ENCODE data around the gene CYFIP2.

GRCh38 chr5:157389103-157389502 lies 123.2 kb downstream of the CYFIP2 start:
- no peak for TF ChIP-seq TCF4 (CRISPR knock-in tag; IDR thresholded peaks at IDR 0.05; ENCODE audit: borderline replicate concordance)
- TF ChIP-seq ZNF565 (CRISPR knock-in tag; conservative IDR thresholded peaks at IDR 0.05; ENCODE audit: low read depth) = no peak
- TF ChIP-seq ZNF8 (CRISPR knock-in tag; IDR thresholded peaks at IDR 0.05) = no peak
- no peak for TF ChIP-seq CSRNP3 (CRISPR knock-in tag; IDR thresholded peaks at IDR 0.05)
- TF ChIP-seq, protein P1, sequence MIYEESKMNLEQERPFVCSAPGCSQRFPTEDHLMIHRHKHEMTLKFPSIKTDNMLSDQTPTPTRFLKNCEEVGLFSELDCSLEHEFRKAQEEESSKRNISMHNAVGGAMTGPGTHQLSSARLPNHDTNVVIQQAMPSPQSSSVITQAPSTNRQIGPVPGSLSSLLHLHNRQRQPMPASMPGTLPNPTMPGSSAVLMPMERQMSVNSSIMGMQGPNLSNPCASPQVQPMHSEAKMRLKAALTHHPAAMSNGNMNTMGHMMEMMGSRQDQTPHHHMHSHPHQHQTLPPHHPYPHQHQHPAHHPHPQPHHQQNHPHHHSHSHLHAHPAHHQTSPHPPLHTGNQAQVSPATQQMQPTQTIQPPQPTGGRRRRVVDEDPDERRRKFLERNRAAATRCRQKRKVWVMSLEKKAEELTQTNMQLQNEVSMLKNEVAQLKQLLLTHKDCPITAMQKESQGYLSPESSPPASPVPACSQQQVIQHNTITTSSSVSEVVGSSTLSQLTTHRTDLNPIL (CRISPR knock-in tag; IDR thresholded peaks at IDR 0.05; ENCODE audit: low read depth) = no peak
- TF ChIP-seq ZFP3 (CRISPR knock-in tag; IDR thresholded peaks at IDR 0.05) = no peak

Measured in SK-N-SH treated with all-trans-retinoic acid at 6 μM for 48 hours (cell line).